GM23248 (cell line): ENCODE measurements around the gene ZC3HAV1. TPM values are rescaled to one million over a fixed set of nuclear protein-coding genes. Genes with fewer than 3 reads are reported as not detected.
"Not testable (repeated sequence)": the region's sequence is repeated elsewhere in the genome, so short reads cannot be mapped to it uniquely, and the experiment has no call there.

Experiments
- DNase-seq: peaks from one replicate; pipeline ENCODE4 v3.0.0-alpha.2; 2015
- H2AFZ ChIP-seq: fragments of 200-600 bp; sonication (generic); 2 replicates; pipeline ENCODE4 v1.6.1; 2016; ENCODE audit warnings: antibody characterized with exemption
- H3F3A ChIP-seq: fragments of 200-600 bp; sonication (generic); 2 replicates; pipeline ENCODE4 v1.6.1; 2016; ENCODE audit warnings: mild to moderate bottlenecking, antibody characterized with exemption, mixed run types; ENCODE audit not compliant: insufficient read depth
- H3K27ac ChIP-seq: fragments of 200-600 bp; sonication (generic); 2 replicates; pipeline ENCODE4 v1.5.1; 2016; ENCODE audit warnings: mild to moderate bottlenecking
- H3K27me3 ChIP-seq: fragments of 200-600 bp; sonication (generic); replicated peaks from 2 replicates; pipeline ENCODE4 v1.6.1; 2016; ENCODE audit warnings: mild to moderate bottlenecking; ENCODE audit not compliant: insufficient read depth
- H3K36me3 ChIP-seq: fragments of 200-600 bp; sonication (generic); 2 replicates; pipeline ENCODE4 v1.6.1; 2016; ENCODE audit warnings: low read depth, mild to moderate bottlenecking
- H3K4me1 ChIP-seq: fragments of 200-600 bp; sonication (generic); 2 replicates; pipeline ENCODE4 v1.6.1; 2016; ENCODE audit warnings: mild to moderate bottlenecking; ENCODE audit not compliant: insufficient read depth
- H3K4me2 ChIP-seq: fragments of 200-600 bp; sonication (generic); one replicate; pipeline ENCODE4 v1.6.1; 2016; ENCODE audit warnings: mild to moderate bottlenecking; ENCODE audit not compliant: unreplicated experiment
- H3K4me3 ChIP-seq: fragments of 200-600 bp; sonication (generic); 2 replicates; pipeline ENCODE4 v1.5.1; 2016; ENCODE audit warnings: mild to moderate bottlenecking
- H3K79me2 ChIP-seq: fragments of 200-600 bp; sonication (generic); 2 replicates; pipeline ENCODE4 v1.6.1; 2016; ENCODE audit warnings: mild to moderate bottlenecking; ENCODE audit not compliant: insufficient read depth
- H3K9ac ChIP-seq: fragments of 200-600 bp; sonication (generic); 2 replicates; pipeline ENCODE4 v1.6.1; 2016; ENCODE audit warnings: mild to moderate bottlenecking
- H3K9me2 ChIP-seq: fragments of 200-600 bp; sonication (generic); 2 replicates; pipeline ENCODE4 v1.6.1; 2016; ENCODE audit warnings: mixed run types, mild to moderate bottlenecking, moderate library complexity; ENCODE audit not compliant: insufficient read depth
- H3K9me3 ChIP-seq: fragments of 200-600 bp; sonication (generic); one replicate; pipeline ENCODE4 v1.6.1; 2017; ENCODE audit warnings: low read depth
- H4K20me1 ChIP-seq: fragments of 200-600 bp; sonication (generic); 2 replicates; pipeline ENCODE4 v1.6.0; 2016; ENCODE audit not compliant: insufficient read depth
- EZH2 ChIP-seq: fragments of 200-600 bp; sonication (generic); IDR thresholded peaks from 2 replicates; pipeline ENCODE4 v1.6.1; 2018; ENCODE audit warnings: antibody characterized with exemption, mild to moderate bottlenecking; ENCODE audit not compliant: insufficient read depth, poor library complexity, severe bottlenecking
- EZH2phosphoT487 ChIP-seq: fragments of 200-600 bp; sonication (generic); IDR thresholded peaks from 2 replicates; pipeline ENCODE4 v1.6.1; 2018; ENCODE audit warnings: antibody characterized with exemption, moderate library complexity, mild to moderate bottlenecking, low read depth; ENCODE audit not compliant: insufficient read depth
- WGBS, 2 experiments: methylation state at CpG; one replicate each; pipeline ENCODE4 v1.1.6; 2015 to 2017; ENCODE audit warnings: low lambda C conversion rate in 2 of 2, low coverage in 1 of 2; ENCODE audit errors: missing lambda C conversion rate in 2 of 2; 5-methylcytosine and 5-hydroxymethylcytosine counted together
- in situ Hi-C: fragments of 300-500 bp; cut with MboI; formaldehyde crosslinking; loops from 2 replicates; pipeline ENCODE4 v1.15.0; 2020
- polyA plus RNA-seq: library from polyadenylated mRNA; unstranded; fragments of >200 nt; fragmentation: Nextera tagmentation; extraction: Ambion mirVana; gene quantifications from 2 replicates; pipeline ENCODE4 v1.2.1, GENCODE V29; 2016
- total RNA-seq: library from RNA; depleted of rRNA; stranded (reverse); fragments of >200 nt; shearing (Covaris generic); gene quantifications from 2 replicates; pipeline ENCODE4 v1.2.3, GENCODE V29; 2014

Gene ZC3HAV1
- total and polyA plus RNA-seq, 2 experiments from 2014 or later = 28.8 to 30.5 TPM

- no peaks in the 10 kb centered on the region for H3K9me3 ChIP-seq
- H3F3A ChIP-seq = no peaks in the 10 kb centered on the region
- H3K36me3 ChIP-seq = no peaks in the 10 kb centered on the region
- no peak overlapping the region for H3K27ac ChIP-seq
- H3K4me3 ChIP-seq = no peak overlapping the region
- in situ Hi-C loops = no loop called here
- no peak for DNase-seq
- H3K9me2 ChIP-seq = no peaks in the 10 kb centered on the region
- H4K20me1 ChIP-seq = no peaks in the 10 kb centered on the region
- H3K79me2 ChIP-seq = no peaks in the 10 kb centered on the region
- WGBS, 2 experiments = 69 to 74% methylated on average over 4 of the region's 4 CpGs
- H3K9ac ChIP-seq = no peak overlapping the region
- no peak overlapping the region for H3K4me2 ChIP-seq
- no peak for TF ChIP-seq EZH2phosphoT487
- TF ChIP-seq EZH2 = no peak
- H2AFZ ChIP-seq = no peak overlapping the region
- H3K27me3 ChIP-seq = peaks cover 31% of the 10 kb centered on the region
- H3K4me1 ChIP-seq = no peaks in the 10 kb centered on the region
These were observed 18.1 kb upstream of the ZC3HAV1 start for GRCh38 chr7:139127648-139128047.

GRCh38 chr7:139125657-139126056, 16.1 kb upstream of the ZC3HAV1 start:
- Histone ChIP-seq H3K4me2 (no peak overlapping the region), H2AFZ (no peak overlapping the region), H3K9me3 (no peaks in the 10 kb centered on the region), H3K36me3 (no peaks in the 10 kb centered on the region), H3K27me3 (peaks cover 45% of the 10 kb centered on the region), H3K9me2 (no peaks in the 10 kb centered on the region), H3K79me2 (no peaks in the 10 kb centered on the region), H3K4me1 (no peaks in the 10 kb centered on the region), H3K27ac (no peak overlapping the region), H3F3A (no peaks in the 10 kb centered on the region), H3K4me3 (no peak overlapping the region), H3K9ac (no peak overlapping the region), H4K20me1 (no peaks in the 10 kb centered on the region)
- 66 to 70% methylated on average over 7 of the region's 7 CpGs for WGBS, 2 experiments
- DNase-seq = no peak
- in situ Hi-C loops = no loop called here
- TF ChIP-seq EZH2 (no peak), EZH2phosphoT487 (no peak)

- H3K9me3 ChIP-seq, H3K9ac ChIP-seq, H3K4me2 ChIP-seq, H4K20me1 ChIP-seq, H3K36me3 ChIP-seq, H3K79me2 ChIP-seq, in situ Hi-C loops, H3F3A ChIP-seq, H3K4me1 ChIP-seq, H3K9me2 ChIP-seq, H2AFZ ChIP-seq, H3K4me3 ChIP-seq, DNase-seq, H3K27ac ChIP-seq: not testable (repeated sequence)
- peaks cover 45% of the 10 kb centered on the region for H3K27me3 ChIP-seq
- WGBS, 2 experiments = 54 to 55% methylated on average over 3 of the region's 3 CpGs
These were observed 15.5 kb upstream of the ZC3HAV1 start for GRCh38 chr7:139124995-139125394.

GRCh38 chr7:139124084-139124914, 14.8 kb upstream of the ZC3HAV1 start:
- Histone ChIP-seq H4K20me1 (no peaks in the 10 kb centered on the region), H3K27me3 (peaks cover 45% of the 10 kb centered on the region), H3F3A (no peaks in the 10 kb centered on the region), H3K4me3 (no peak overlapping the region), H3K4me2 (no peak overlapping the region), H3K9ac (no peak overlapping the region), H3K4me1 (no peaks in the 10 kb centered on the region), H3K9me3 (no peaks in the 10 kb centered on the region), H2AFZ (no peak overlapping the region), H3K9me2 (no peaks in the 10 kb centered on the region), H3K36me3 (no peaks in the 10 kb centered on the region), H3K79me2 (no peaks in the 10 kb centered on the region), H3K27ac (no peak overlapping the region)
- TF ChIP-seq EZH2phosphoT487 = no peak
- TF ChIP-seq EZH2 = no peak
- WGBS, 2 experiments = 61 to 63% methylated on average over 4 of the region's 4 CpGs
- in situ Hi-C loops = no loop called here
- no peak for DNase-seq

GRCh38 chr7:139119486-139119849, 9.9 kb upstream of the ZC3HAV1 start:
- in situ Hi-C loops = no loop called here
- 83 to 87% methylated on average over 4 of the region's 4 CpGs for WGBS, 2 experiments
- no peak for DNase-seq

More at GRCh38 chr7:139119486-139119849, 9.9 kb upstream of the ZC3HAV1 start:
- no peaks in the 10 kb centered on the region for H4K20me1 ChIP-seq
- H3K4me3 ChIP-seq = no peak overlapping the region
- H3K4me2 ChIP-seq = no peak overlapping the region
- H2AFZ ChIP-seq = no peak overlapping the region
- no peak overlapping the region for H3K9ac ChIP-seq
- no peaks in the 10 kb centered on the region for H3K36me3 ChIP-seq
- no peaks in the 10 kb centered on the region for H3K4me1 ChIP-seq
- no peaks in the 10 kb centered on the region for H3K9me3 ChIP-seq
- no peaks in the 10 kb centered on the region for H3F3A ChIP-seq
- no peaks in the 10 kb centered on the region for H3K79me2 ChIP-seq
- TF ChIP-seq EZH2phosphoT487 (no peak), EZH2 (no peak)
- no peaks in the 10 kb centered on the region for H3K9me2 ChIP-seq
- no peak overlapping the region for H3K27ac ChIP-seq
- H3K27me3 ChIP-seq = peaks cover 25% of the 10 kb centered on the region
